K562 (cell line): Measurements from ENCODE around the gene ZER1. TPM values are rescaled to one million over a fixed set of nuclear protein-coding genes. Genes with fewer than 3 reads are reported as not detected.

Experiments
- BMI1 ChIP-seq: fragments of 150-350 bp; IDR thresholded peaks from 2 replicates; pipeline ENCODE4 v1.6.1; 2014; ENCODE audit warnings: low read length
- CC2D1A ChIP-seq: fragments of 450-650 bp; IDR thresholded peaks from 2 replicates; pipeline ENCODE4 v1.6.1; 2017; ENCODE audit warnings: mild to moderate bottlenecking
- CREM ChIP-seq: IDR thresholded peaks from 2 replicates; pipeline ENCODE4 v1.6.1; 2014; ENCODE audit warnings: antibody characterized with exemption, low read depth
- HDAC6 ChIP-seq: IDR thresholded peaks from 2 replicates; pipeline ENCODE4 v1.6.1; 2012; ENCODE audit warnings: low read depth, mild to moderate bottlenecking, control low read depth, inconsistent platforms, low read length, moderate library complexity
- HNRNPUL1 ChIP-seq: fragments of 200-400 bp; formaldehyde crosslinking; IDR thresholded peaks from 2 replicates; pipeline ENCODE4 v1.6.1; 2017; ENCODE audit warnings: low read length
- HOXB6 ChIP-seq: fragments of 250-450 bp; sonication (Bioruptor Pico); IDR thresholded peaks from 2 replicates; pipeline ENCODE4 v1.5.1; 2022; ENCODE audit warnings: mild to moderate bottlenecking, borderline replicate concordance
- LEF1 ChIP-seq: fragments of 450-650 bp; IDR thresholded peaks from 2 replicates; pipeline ENCODE4 v1.6.1; 2016; ENCODE audit warnings: mild to moderate bottlenecking
- NCOA2 ChIP-seq, 2 experiments: fragments of 450-650 bp; IDR thresholded peaks; 2 replicates each; pipeline ENCODE4 v1.6.1; 2018; ENCODE audit warnings: mild to moderate bottlenecking in 2 of 2, moderate library complexity in 1 of 2; ENCODE audit not compliant: partially characterized antibody in 2 of 2
- NCOA4 ChIP-seq: fragments of 450-650 bp; IDR thresholded peaks from 2 replicates; pipeline ENCODE4 v1.6.1; 2018; ENCODE audit warnings: mild to moderate bottlenecking; ENCODE audit not compliant: partially characterized antibody
- NFATC3 ChIP-seq: fragments of 450-650 bp; IDR thresholded peaks from 2 replicates; pipeline ENCODE4 v1.6.1; 2017; ENCODE audit warnings: mild to moderate bottlenecking
- PHF8 ChIP-seq: fragments of 200-600 bp; sonication (generic); IDR thresholded peaks from 2 replicates; pipeline ENCODE4 v1.6.1; 2012; ENCODE audit warnings: mixed run types, mild to moderate bottlenecking, inconsistent platforms, low read length, moderate library complexity, borderline replicate concordance
- POLR2A ChIP-seq: fragments of 450-650 bp; conservative IDR thresholded peaks from 2 replicates; pipeline ENCODE4 v1.6.1; 2016
- SMAD4 ChIP-seq: fragments of 250-450 bp; sonication (Bioruptor Pico); conservative IDR thresholded peaks from 2 replicates; pipeline ENCODE4 v1.8.0; 2021; ENCODE audit warnings: inconsistent platforms, mild to moderate bottlenecking, moderate library complexity
- YY1 ChIP-seq, 3 experiments: IDR thresholded peaks; 2 replicates each; pipeline ENCODE4 v1.6.1; 2011; ENCODE audit warnings: low read length in 2 of 3, mild to moderate bottlenecking in 2 of 3, moderate library complexity in 2 of 3, borderline replicate concordance in 1 of 3, control low read depth in 1 of 3, low read depth in 1 of 3; ENCODE audit not compliant: insufficient read depth in 3 of 3, insufficient replicate concordance in 2 of 3, control insufficient read depth in 1 of 3, insufficient read length in 1 of 3; ENCODE audit errors: extremely low read depth in 1 of 3
- ZNF347 ChIP-seq: fragments of 450-650 bp; formaldehyde crosslinking; IDR thresholded peaks from 2 replicates; pipeline ENCODE4 v1.4.0; 2020; ENCODE audit warnings: low read depth, mild to moderate bottlenecking, moderate library complexity
- polyA plus RNA-seq, 8 experiments: library from polyadenylated mRNA; depleted of rRNA in 4 of 8; stranded (reverse) in 5 of 8; unstranded in 3 of 8; fragments of >200 nt; fragmentation: Nextera tagmentation in 2 of 8; fragmentation: Illumina TruSeq in 1 of 8; extraction: Ambion mirVana in 2 of 8; extraction: Trizol in 1 of 8; gene quantifications; 2 replicates each; pipeline versions ENCODE4 v1.2.1 to v1.2.3, GENCODE V29; 2011 to 2014; ENCODE audit warnings: inconsistent platforms in 1 of 8, missing spikeins in 1 of 8
- total RNA-seq, 7 experiments: library from RNA; depleted of rRNA in 6 of 7; stranded (reverse); fragments of >200 nt in 6 of 7; fragmentation: Illumina TruSeq in 2 of 7; extraction: Trizol in 2 of 7; gene quantifications; 2 replicates each; pipeline versions ENCODE4 v1.2.1 to v1.2.3, GENCODE V29; 2011 to 2021; ENCODE audit warnings: low replicate concordance in 1 of 7
- TF ChIP-seq, protein P1 (sequence below): fragments of 450-650 bp; IDR thresholded peaks from 2 replicates; pipeline ENCODE4 v1.6.1; 2016; ENCODE audit warnings: borderline replicate concordance
- TF ChIP-seq, protein P2 (sequence below): sonication (generic); formaldehyde crosslinking; IDR thresholded peaks from 2 replicates; pipeline ENCODE4 v1.8.0; 2022; ENCODE audit warnings: missing genetic modification reagents, mild to moderate bottlenecking, borderline replicate concordance
- TF ChIP-seq, protein P3 (sequence below): fragments of 450-650 bp; IDR thresholded peaks from 2 replicates; pipeline ENCODE4 v1.6.1; 2017; ENCODE audit warnings: antibody characterized with exemption
- TF ChIP-seq, protein P4 (sequence below): sonication (generic); formaldehyde crosslinking; IDR thresholded peaks from 2 replicates; pipeline ENCODE4 v1.8.1; 2022; ENCODE audit warnings: missing genetic modification reagents
- TF ChIP-seq, protein P5 (sequence below): fragments of 250-450 bp; sonication (Bioruptor Pico); IDR thresholded peaks from 2 replicates; pipeline ENCODE4 v1.5.0; 2021

The ZER1 gene
- total and polyA plus RNA-seq, 9 of the 15 experiments (the other 6 are each of a cell fraction or from before 2014, with no cell fraction given), result 0.07 to 10.7 (median 6.2) TPM

DNA sequence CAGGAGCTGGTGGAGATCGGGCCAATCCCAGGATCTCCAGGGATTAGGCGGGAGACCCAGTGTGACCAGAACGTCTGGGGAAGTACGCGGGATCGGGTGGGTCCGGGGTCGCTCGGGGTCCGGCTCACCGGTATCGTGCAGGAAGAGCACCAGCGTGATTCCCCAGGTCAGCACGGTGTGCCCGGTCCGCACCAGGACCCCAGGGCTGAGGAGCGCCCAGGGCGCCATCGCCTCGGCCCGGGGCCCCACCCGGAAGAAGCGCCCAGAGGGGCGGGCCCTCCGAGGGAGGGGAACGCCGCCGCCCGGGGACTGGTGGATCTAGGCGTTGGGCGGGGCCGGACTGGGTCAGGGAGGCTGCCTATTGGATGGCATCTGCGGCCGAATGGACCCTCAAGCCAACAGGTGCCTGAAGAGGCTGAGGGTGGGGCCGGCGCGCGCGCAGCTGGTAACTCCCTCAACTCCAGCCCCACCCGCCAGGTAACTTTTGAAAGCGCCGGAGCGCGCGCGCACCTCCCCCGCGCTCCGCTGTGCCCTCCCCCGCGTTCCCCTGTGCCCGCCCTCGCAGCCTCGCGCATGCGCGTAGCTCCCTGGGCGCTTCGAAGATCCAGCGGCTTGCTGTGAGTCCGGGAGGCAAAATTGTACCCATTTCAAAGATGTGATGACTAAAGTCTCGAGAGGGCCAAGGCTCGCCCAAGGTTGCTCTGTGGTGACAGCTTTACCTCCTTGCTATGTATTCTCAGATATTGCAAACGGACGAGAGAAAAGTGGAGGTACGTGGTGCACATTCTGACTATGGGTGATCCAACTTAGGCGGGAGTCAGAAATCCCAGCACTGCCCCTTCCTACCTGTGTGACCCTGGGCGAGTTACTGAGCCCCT, 47.6 kb downstream of the ZER1 start, which contains the start of gene ZDHHC12 (continued):
- TF ChIP-seq, protein P1, sequence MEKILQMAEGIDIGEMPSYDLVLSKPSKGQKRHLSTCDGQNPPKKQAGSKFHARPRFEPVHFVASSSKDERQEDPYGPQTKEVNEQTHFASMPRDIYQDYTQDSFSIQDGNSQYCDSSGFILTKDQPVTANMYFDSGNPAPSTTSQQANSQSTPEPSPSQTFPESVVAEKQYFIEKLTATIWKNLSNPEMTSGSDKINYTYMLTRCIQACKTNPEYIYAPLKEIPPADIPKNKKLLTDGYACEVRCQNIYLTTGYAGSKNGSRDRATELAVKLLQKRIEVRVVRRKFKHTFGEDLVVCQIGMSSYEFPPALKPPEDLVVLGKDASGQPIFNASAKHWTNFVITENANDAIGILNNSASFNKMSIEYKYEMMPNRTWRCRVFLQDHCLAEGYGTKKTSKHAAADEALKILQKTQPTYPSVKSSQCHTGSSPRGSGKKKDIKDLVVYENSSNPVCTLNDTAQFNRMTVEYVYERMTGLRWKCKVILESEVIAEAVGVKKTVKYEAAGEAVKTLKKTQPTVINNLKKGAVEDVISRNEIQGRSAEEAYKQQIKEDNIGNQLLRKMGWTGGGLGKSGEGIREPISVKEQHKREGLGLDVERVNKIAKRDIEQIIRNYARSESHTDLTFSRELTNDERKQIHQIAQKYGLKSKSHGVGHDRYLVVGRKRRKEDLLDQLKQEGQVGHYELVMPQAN, result peak; percentile 69; the same call in 1 of the 2 replicates
- no peak for TF ChIP-seq LEF1
- TF ChIP-seq NCOA2 (IDR thresholded peaks at IDR 0.05; ENCODE audit: partially characterized antibody in 2 of 2), result no peak
- no peak for TF ChIP-seq HNRNPUL1
- TF ChIP-seq CREM, result peak; percentile 49
- TF ChIP-seq CC2D1A, result peak; percentile 78
- TF ChIP-seq, protein P2, sequence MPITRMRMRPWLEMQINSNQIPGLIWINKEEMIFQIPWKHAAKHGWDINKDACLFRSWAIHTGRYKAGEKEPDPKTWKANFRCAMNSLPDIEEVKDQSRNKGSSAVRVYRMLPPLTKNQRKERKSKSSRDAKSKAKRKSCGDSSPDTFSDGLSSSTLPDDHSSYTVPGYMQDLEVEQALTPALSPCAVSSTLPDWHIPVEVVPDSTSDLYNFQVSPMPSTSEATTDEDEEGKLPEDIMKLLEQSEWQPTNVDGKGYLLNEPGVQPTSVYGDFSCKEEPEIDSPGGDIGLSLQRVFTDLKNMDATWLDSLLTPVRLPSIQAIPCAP, result no peak
- TF ChIP-seq NCOA4, result peak; percentile 85
- no peak; the same call in 1 of the 2 replicates for TF ChIP-seq ZNF347 (CRISPR knock-in tag)
- TF ChIP-seq SMAD4 (CRISPR knock-in tag), result peak; percentile 67; the same call in 1 of the 2 replicates
- TF ChIP-seq YY1 (IDR thresholded peaks at IDR 0.05; ENCODE audit: borderline replicate concordance in 1 of 3, control insufficient read depth in 1 of 3, extremely low read depth in 1 of 3, insufficient read depth in 3 of 3, insufficient read length in 1 of 3, insufficient replicate concordance in 2 of 3, low read depth in 1 of 3, low read length in 2 of 3), result peak; percentile 24 to 88 (median 80)
- TF ChIP-seq PHF8, result peak; percentile 81; the same call in 1 of the 2 replicates
- TF ChIP-seq HOXB6, result 0 out of 2 replicates have a peak, but pooled peaks have one; percentile 44
- TF ChIP-seq, protein P3, sequence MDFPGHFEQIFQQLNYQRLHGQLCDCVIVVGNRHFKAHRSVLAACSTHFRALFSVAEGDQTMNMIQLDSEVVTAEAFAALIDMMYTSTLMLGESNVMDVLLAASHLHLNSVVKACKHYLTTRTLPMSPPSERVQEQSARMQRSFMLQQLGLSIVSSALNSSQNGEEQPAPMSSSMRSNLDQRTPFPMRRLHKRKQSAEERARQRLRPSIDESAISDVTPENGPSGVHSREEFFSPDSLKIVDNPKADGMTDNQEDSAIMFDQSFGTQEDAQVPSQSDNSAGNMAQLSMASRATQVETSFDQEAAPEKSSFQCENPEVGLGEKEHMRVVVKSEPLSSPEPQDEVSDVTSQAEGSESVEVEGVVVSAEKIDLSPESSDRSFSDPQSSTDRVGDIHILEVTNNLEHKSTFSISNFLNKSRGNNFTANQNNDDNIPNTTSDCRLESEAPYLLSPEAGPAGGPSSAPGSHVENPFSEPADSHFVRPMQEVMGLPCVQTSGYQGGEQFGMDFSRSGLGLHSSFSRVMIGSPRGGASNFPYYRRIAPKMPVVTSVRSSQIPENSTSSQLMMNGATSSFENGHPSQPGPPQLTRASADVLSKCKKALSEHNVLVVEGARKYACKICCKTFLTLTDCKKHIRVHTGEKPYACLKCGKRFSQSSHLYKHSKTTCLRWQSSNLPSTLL, result 0 out of 2 replicates have a peak, but pooled peaks have one; percentile 30
- TF ChIP-seq BMI1, result no peak
- TF ChIP-seq NFATC3, result peak; percentile 34; the same call in 1 of the 2 replicates
- TF ChIP-seq HDAC6, result 0 out of 2 replicates have a peak, but pooled peaks have one; percentile 57
- TF ChIP-seq, protein P4, sequence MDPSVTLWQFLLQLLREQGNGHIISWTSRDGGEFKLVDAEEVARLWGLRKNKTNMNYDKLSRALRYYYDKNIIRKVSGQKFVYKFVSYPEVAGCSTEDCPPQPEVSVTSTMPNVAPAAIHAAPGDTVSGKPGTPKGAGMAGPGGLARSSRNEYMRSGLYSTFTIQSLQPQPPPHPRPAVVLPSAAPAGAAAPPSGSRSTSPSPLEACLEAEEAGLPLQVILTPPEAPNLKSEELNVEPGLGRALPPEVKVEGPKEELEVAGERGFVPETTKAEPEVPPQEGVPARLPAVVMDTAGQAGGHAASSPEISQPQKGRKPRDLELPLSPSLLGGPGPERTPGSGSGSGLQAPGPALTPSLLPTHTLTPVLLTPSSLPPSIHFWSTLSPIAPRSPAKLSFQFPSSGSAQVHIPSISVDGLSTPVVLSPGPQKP (CRISPR knock-in tag), result no peak
- TF ChIP-seq POLR2A, result peak; percentile 88
- TF ChIP-seq, protein P5, sequence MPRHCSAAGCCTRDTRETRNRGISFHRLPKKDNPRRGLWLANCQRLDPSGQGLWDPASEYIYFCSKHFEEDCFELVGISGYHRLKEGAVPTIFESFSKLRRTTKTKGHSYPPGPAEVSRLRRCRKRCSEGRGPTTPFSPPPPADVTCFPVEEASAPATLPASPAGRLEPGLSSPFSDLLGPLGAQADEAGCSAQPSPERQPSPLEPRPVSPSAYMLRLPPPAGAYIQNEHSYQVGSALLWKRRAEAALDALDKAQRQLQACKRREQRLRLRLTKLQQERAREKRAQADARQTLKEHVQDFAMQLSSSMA (CRISPR knock-in tag), result 0 out of 2 replicates have a peak, but pooled peaks have one; percentile 66
